AML-193 (cell line): ENCODE measurements around the gene MRPL23.

Source experiments
- DNase-seq, 2 experiments: peaks; one replicate each; lab custom pipeline; 2025; lab: John Stamatoyannopoulos, UW

MRPL23 gene

GRCh38 chr11:1990872-1991578, 43.9 kb downstream of the MRPL23 start:
- no peak for DNase-seq

DNA sequence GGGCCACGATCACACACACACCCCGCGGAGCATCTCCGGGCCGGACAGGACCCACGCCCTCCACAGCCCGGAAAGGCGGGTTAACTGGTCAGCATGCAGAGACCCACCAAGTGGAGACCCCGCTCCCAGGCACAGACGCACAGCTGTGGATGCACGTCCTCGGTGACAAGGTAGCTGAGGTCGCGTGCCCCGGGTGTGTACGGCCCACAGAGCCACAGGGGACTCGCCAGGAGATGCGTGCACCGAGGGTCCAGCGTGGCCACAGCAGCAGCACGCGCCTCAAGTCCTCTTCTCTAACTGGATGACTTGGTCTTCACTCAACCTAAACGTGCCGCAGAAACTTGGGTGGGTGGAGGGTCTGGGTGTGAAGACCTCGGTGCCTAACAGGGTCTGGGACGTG, 45.0 kb downstream of the MRPL23 start:
- DNase-seq: no peak

GRCh38 chr11:1994121-1994520, 47.0 kb downstream of the MRPL23 start:
- no peak for DNase-seq

GRCh38 chr11:1997755-1998154, 50.6 kb downstream of the MRPL23 start, which contains the start of gene H19:
Gene H19, minus strand, starts transcription at chr11:1997842.
- no peak for DNase-seq

DNA sequence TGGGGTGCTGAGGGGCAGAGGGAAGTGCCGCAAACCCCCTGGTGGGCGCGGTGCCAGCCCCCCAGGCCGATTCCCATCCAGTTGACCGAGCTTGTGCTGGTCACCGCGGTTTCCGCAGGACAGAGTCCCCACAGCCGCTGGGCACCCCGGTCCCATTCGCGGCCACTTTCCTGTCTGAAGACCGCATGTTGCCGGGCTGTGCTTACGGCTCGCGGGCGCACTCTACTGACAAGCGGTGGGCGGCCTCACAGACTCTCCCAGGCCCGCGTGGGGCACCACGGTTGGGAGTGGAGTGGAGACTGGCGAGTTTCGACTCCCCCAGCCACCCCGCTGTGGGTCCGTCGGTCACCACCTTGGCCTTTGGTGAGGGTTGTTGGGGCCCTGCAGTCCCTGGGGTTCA, 51.2 kb downstream of the MRPL23 start:
- DNase-seq: no peak

DNA sequence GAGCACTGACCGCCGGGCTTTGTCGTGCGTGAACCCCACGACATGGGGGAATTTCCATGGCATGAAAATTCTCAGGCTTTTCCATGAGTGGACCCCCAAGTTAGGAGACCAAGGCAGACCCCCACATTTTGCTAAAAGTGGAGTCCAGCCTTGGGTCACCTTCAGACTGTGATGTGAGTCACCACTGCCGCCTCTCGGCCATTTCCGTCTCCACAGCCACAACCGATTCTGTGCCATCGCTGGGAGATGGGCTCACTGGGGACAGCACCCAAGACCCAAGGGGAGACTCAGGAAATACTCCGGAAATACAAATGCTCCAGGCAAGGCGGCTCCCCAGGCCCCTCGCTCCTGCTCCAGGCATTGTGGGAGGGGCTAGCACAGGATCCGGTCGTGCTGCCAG, 51.7 kb downstream of the MRPL23 start:
- no peak for DNase-seq

DNA sequence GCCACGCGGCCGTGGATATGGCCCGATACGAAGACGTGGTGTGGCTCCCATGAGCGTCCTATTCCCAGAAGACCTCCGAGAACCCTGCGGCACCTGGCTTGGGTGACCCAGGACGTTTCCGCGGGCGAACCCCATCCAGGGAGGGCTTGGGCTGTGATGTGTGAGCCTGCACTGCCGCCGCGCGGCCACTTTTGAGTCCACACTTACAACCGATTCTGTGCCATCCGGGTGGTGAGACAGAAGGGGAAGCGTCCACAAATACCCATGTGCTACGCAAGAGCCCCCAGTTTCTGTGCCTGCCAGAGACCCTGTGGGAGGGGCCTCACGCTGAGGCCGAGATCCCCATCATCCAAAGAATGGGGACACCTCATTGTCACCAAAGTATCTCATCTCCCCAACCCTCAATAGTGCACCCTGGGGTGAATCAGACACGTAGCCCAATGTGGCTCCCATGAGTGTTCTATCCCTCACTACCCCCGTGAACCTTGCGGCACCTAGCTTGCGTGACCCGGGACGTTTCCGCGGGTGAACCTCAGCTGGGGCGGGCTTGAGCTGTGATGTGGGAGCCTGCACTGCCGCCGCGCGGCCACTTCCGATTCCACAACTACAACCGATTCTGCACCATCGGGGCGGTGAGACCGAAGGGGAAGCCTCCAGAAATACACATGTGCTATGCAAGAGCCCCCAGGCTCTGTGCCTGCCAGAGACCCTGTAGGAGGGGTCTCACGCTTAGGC, 55.1 kb downstream of the MRPL23 start:
- DNase-seq: no peak

DNA sequence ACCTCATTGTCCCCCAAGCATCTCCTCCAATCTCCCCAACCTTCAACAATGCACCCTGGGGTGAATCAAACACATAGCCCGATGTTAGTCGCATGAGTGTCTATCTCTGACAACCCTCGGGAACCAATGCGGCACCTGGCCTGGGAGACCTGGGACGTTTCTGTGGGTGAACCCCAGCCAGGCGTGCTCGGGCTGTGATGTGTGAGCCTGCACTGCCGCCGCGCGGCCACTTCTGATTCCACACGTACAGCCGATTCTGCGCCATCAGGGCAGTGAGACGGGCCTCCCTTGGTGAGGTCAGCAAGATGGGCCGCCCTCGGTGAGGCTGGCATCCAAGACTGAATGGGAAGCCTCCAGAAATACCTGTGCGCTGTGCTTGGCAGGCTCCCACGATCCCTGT, 55.7 kb downstream of the MRPL23 start:
- DNase-seq: no peak

DNA sequence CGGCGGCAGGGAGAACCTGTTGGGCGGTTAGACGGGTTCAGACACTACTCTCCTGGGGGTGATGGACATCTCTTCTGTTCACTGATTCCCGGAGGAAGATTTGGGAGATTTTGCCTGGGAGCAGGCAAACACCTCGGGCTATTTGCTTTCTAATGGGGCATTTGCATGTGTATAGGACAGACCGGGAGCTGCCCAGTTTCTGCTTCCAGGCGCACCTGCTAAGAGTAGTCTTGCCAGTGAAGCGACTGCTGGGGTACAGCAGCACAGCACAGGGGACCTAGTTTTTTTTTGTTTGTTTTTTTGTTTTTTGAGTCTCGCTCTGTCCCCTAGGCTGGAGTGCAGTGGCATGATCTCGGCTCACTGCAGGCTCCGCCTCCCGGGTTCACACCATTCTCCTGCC, 57.3 kb downstream of the MRPL23 start:
- no peak for DNase-seq
